PFSK-1 (cell line): ENCODE data around the gene HS3ST3B1.

Source experiments
- POLR2AphosphoS5 ChIP-seq: IDR thresholded peaks from 2 replicates; pipeline ENCODE4 v1.6.1; 2012; ENCODE audit warnings: low read depth, mild to moderate bottlenecking, control low read depth, low read length, moderate library complexity
- TAF1 ChIP-seq: IDR thresholded peaks from 2 replicates; pipeline ENCODE4 v1.6.1; 2012; ENCODE audit warnings: low read length, control low read depth, borderline replicate concordance; ENCODE audit not compliant: insufficient read depth

DNA sequence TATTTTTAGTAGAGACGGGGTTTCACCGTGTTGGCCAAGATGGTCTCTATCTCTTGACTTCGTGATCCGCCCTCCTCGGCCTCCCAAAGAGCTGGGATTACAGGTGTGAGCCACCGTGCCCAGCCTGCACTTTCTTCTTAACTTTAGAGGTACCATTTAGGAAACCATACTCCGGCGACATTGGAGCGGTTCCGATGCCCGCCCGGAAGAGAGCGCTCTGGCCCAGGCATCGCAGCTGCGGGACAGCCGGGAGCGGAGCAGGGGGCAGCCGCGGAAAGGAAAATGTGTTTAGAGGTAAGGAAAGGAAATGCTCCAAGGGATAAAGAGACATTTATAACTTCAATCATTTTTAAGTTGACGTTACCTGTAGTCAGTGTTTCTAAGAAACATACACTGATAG lies 6.0 kb upstream of the HS3ST3B1 start:
- TF ChIP-seq POLR2AphosphoS5 (no peak), TAF1 (no peak)
